GM19025 (cell line): ENCODE measurements around the gene MPST.
"Not testable (repeated sequence)": the region's sequence is repeated elsewhere in the genome, so short reads cannot be mapped to it uniquely, and the experiment has no call there.

Experiments
- ATAC-seq: cut with Tn5 transposase; IDR thresholded peaks from one replicate; pipeline ENCODE4 v1.9.1; 2021; ENCODE audit warnings: mild to moderate bottlenecking, low read depth, moderate library complexity; ENCODE audit not compliant: unreplicated experiment

MPST gene

DNA sequence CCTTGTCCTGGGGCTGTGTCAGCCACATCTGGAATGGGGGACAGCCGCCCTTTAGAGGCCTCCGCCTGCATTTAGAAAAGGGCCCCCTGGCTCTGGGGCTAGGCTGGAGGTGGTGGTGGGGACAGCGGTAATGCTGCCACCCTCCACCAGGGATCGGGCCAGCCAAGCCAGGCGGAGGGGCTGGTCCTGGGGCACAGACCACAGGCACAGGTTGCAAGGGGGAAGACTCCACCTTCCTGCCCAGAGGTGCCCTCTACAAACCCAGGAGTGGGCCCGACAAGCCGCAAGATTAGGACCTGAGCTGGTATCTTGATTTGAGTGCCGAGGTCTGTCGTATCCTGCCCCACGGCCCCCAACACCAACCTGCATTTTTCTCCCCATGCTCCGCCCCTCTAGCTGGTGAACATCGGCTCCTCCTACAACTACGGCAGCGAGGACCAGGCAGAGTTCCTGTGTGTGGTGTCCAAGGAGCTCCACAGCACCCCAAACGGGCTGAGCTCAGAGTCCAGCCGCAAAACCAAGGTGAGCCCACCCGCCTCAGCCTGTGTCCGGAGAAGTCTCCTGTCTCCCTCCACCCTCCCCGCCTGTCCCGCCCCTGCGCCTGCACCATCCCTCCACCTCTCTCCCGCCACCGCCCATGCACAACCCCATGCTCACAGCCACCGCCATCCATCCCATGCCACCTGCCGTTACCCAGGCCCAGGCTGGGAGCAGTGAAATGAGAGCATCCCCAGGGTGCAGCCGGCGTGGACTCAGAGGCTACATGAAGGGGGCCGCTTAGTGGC lies 39.6 kb downstream of the MPST start:
- no peak for ATAC-seq

DNA sequence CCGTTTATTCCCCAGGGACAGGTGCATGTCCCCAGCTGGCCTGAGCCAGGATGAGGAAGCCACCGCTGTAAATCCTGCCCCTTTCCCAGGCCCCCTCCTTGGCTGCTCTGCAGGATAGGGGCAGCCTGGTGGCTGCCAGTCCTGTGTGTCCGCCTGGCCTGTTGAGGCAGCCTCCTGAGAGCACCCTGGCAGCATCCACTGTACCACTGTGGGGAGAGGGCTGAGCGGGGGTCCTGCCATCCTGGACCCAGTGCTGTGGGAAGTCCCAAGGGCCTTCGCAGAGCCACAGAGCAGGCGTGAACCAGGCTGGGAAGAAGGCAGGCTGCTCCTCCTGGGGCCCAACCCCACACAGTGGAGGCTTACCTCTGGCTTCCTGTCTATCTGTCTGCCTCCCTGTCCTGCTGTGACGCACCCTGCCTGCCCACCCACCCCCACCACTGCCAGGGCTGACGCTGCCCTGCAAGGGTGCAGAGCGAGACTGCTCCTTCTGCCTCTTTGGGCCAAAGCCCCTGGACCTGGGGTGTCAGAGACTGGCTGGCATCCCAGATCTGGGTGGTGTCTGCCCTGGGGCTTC lies 40.4 kb downstream of the MPST start:
- ATAC-seq, result no peak

DNA sequence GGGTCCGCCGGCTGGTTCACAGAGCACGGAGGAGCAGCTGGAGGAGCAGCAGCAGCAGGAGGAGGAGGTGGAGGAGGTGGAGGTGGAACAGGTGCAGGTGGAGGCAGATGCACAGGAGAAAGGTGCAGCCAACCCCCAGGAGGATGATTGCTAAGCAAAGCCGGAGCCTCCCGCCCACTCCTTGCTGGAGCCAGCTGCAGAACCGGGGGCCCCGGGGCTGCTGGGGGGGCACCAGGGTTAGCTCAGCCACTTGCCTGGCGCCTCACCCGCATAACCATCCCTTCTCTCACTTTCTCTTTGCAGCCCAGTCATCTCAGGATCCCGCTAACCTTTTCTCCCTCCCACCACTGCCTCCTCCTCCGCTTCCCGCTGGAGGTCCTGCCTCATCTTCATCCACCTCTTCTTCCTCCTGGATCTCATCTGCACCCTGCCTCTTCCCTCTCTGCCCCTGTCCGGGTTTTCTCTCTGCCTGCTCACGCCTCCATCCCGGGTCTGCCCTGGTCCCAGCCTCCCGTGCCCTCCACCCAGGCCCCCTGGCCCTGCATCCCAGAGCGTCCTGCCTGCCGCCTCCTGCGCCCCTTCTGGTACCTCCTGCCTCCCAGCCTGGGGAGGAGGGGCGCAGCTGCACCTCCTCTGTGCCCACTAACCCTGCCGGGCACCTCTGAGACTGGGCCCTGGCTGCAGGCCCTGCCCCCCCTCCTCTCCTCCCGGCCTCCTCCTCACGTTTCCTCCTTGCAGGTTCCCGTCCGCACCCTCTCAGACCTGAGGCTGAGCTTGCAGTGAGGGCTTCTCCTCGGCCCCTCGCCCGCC lies 41.5 kb downstream of the MPST start:
- ATAC-seq, result no peak

DNA sequence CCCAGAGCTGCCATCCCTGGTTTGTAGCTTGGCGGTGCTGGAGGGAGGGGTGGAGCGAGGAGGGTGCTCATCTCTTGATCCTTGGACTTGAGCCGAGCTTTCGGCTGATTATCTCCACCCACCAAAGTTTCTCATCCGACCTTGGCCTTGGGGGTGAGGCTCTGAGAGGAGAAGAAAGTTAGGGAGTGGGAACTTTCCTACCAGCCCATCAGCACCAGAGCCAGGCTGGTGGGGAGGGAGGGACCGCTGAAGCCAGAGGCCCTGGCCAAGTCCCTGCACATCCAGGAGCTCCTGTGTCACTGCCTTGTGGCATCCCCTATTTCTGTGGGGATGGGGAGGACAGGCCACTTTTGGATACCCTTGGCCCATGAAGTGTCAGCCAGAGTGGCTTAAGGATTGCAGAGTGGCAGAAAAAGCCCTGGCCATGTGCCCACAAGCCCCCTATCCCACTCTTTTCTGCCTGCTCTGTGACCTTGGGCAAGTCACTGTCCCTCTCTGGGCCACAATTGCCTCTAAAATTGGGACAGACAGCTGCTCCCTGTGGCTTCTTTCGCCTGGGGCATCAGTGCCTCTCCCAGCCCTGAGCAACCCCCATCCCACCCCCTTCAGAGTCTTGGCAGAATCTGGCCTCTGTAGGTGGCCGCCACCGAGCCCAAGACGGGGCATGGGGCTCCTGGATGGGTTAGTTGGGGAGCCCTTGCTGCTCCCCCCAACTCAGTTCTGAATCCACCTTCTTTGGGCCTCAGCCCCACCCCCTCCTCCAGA lies 42.3 kb downstream of the MPST start:
- ATAC-seq, result no peak

DNA sequence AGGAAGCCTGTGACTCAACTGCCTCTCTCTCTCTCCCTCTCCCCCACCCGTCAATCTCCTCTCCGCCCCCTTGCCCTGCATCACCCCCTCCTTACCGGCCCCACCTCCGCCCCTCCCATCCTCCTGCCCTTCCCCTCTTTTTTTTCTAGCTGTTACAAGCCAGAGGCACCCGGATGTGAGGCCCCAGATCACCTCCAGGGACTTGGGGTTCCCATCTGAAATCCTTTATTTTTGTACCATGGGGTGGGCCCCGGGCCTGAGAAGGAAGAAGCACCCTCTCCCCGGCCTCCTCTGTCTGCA lies 42.8 kb downstream of the MPST start:
- ATAC-seq, result no peak

DNA sequence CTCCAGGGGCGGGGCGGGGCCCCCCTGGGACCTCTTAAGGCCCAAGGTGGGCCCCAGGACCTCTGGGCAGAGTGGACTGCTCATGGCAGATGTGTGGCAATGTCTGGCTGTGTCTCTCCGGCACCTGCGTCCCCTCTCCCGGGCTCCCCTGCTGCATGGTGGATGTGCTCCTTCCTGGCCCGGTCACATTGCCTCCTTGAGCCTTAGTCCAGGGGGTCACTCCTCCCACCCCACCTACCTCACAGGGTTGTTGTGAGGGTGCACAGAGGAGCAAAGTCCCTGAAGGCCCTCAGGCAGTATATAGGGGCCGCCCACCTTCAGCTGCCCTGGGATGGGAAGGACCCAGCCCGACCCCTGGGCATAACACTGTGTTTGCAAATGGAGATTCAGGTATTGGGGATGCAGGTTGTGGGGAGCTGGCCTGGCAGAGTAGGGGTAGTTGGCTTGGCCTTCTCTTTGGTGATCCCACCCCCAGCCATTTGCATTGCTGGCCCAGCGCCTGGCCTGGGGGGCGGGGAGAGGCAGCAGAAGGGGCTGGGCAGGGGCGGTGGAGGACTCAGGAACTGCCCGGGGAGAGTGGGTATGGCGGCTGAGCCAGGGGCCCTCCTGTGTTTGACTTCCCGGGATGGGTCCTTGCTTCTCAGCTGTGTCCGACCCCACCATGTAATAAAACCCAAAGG lies 43.3 kb downstream of the MPST start:
- ATAC-seq, result no peak

DNA sequence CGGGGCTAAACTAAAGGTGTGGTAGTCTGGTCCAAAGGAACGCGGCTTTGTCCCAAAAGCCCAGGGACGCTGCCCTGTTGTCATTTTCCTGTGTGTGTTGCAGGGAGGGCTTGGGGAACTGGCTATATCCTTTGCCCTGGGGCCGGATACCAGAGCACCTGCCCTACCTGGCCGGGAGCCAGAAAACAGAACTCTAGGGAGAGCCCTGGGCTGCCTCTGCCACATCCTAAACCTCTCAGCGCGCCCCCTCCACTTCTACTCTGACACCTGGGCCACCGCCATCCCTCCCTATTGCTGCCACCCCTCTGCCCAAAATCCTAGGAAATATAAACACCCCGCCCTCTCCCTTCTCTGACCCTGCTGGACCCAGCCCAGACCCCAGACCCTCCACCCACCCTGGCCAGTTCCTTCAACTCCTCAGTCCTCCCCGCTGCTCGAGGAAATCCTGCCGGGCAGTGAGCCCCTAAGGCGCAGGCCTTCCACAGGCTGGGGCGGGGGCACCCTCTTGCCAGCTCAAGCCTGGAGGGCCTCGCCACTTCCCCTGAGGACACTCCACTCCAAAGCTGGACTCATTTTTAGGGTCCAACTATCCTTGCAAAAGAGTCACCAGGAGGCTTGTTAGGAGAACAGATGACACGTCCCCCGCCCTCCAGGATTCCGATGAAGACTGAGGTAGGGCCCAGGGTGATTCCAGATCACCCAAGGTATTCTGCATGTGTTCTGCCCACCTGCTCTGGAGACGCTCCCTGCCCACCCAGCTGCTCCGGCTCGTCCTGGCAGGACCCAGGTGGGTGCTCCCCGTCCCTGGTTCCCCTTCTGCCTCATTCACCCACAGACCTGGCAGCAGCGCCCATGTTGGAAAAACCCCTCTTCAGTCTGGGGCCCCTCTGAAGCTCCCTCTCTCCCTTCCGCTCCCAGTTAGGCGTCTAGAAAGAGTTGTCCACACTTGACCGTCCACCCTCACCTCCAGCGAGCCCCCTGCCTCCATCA lies 44.2 kb downstream of the MPST start:
- ATAC-seq, result no peak

DNA sequence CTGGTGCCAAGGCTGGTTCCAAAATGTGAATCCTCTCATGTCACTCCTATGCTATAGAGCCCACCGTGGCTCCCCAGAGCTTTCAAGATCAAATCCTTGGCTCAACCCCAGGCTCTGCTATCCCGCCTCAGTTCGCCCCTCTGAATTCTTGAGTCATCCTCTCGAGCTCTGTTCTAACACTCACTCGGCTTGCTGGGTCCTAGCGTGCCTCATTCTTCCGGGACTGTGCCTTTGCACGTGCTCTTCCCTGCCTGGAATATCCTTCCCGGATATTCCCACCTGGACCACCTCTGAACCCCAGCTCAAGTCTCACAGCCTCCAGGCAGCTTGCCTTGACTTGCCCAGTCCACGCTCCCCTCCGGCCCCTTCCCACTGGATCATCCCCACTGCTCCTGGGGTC lies 45.0 kb downstream of the MPST start:
- ATAC-seq, result no peak

DNA sequence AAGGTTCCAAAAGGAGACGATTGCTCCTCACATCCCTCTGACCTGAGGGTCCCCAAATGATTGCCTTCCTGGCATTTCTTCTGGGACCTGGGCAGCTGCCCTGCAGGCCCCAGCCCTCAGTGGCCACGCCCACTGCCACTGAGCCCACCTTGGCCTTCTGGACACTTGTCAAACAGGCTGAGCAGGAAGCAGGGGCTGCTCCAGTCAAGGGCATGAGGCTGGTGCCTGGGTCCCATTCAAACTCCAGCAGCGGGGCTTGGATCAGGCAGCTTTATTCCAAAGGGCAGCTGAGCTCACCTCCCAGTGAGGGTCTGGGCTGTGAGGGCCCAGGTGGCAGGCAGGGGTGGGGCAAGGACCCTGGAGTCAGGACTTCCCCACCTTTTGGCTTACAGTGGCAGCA lies 45.6 kb downstream of the MPST start:
- no peak for ATAC-seq

DNA sequence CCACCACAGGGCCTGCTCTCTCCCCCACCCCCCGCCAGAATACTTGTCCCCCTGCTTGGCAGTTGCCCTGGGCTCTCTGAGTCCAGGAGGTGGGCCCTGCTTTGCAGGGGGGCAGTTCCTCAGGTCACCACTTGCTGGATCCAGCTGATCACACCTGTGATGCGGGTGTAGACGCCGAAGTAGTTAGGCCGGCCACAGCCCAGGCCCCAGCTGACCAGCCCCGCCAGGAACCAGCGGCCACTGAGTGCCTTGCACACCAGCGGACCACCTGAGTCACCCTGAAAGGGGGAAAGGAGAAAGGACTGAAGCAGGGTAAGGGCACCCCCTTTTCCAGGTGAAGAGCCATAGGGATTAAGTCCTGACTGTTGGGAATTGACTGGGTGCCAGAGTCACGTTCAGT lies 46.4 kb downstream of the MPST start:
- ATAC-seq, result no peak

DNA sequence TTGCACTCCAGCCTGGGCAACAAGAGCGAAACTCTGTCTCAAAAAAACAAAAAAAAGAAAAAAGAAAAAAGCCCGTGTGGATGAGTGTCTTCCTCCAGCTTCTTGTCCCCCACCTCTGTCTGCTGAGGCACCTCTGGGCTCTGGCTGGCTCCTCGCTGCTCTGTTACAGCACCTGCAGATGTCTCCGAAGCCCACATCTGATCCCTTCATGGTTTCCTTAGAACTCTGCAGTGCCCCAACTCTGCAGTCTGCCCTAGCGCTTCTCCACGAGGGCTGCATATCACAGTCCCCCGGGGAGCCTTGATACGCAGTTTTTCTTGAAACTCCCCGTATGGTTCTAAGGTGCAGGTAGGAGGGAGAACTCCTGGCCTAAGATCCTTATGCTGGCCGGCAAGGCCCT lies 47.9 kb downstream of the MPST start:
- no peak for ATAC-seq

DNA sequence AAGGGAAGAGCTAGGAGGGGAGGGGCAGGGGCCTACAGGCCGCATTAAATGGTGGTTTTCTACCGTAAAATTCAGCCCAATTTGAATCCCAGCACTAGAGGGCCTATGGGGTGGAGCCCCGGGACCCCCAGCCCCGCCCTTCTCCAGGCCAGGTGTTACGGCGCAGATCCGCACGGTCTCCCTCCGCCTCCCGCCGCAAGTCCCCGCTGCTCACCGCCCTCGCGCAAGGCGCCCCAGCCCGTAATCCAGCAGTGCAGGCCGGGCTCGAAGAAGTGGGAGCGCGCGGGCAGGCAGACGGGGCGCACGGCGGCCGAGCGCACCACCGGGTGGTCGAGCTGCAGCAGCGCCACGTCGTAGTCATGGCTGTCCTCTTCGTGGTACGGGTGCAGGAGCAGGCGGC lies 49.3 kb downstream of the MPST start:
- no peak for ATAC-seq

DNA sequence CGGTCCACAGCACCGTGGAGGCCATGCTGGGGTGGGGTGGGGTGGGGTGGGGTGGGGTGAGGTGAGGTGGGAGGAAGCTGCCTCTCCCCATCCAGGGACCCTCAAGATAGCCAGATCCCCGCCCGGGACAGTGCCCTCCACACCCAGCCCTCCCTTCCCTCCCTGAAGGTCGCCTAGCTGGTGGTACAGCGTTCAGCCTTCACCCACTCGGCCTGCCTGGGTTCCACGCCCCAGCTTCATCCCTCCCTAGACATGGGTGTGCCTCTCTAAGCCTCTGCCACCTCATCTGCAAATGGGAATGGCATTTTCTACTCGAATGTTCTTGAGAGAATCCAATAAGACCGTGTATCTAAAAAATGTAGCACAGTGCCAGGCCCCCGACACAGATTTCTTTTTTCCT lies 49.8 kb downstream of the MPST start:
- no peak for ATAC-seq

DNA sequence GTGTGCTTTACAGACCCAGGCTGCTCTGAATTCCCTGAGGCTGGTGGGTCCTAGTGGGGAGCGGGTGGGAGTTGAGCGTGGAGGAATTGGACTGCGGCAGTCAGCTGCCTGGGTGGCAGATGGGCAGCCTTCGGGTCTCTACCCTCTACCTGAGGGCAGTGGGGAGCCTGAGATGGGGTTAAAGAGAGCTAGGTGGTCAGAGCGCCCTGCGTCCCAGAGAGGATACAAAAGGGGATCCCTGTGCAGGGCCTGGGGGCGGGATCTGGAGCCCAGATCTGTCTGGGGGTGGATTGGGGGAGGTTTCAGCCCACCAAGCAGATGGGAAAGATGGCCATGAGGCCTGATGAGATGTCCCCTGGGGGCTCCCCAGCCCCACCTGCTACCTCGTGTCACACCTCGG lies 50.2 kb downstream of the MPST start:
- no peak for ATAC-seq

DNA sequence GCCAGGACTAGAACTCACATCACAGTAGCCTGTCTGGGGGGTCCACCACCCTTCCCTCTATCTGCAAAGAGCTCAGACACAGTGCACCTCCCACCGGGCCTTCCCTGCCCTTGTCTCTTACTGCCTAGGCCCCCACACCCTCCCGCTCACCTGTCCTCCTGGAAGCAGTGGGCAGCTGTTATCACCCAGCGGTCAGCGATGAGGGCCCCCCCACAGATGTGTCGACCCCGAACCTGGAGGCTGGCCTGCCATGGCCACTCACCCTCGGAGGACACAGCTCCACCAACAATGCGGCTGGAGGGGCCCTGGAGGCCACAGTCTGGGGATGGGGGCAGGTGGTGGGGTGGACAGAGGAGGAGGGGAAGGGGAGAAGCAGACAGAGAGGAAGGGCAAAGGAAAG lies 50.8 kb downstream of the MPST start:
- no peak for ATAC-seq

DNA sequence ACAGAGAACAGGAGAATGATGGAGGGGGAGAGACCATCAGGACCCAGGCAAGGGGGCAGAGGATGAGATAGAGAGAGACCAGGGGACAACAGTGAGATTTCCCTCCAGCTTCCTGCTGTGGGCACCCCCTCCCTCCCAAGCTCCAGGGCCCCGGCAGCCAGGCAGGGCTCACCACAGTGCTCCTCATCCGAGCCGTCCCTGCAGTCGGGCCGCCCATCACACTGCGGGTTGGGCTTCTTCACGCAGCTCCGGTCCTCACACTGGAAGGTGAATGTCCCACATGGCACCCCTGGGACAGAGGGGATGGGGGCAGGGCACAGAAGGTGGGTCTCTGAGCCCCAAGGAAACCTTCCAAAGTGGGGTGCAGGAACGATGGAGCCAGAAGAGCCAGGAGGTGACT lies 51.2 kb downstream of the MPST start:
- ATAC-seq, result no peak

DNA sequence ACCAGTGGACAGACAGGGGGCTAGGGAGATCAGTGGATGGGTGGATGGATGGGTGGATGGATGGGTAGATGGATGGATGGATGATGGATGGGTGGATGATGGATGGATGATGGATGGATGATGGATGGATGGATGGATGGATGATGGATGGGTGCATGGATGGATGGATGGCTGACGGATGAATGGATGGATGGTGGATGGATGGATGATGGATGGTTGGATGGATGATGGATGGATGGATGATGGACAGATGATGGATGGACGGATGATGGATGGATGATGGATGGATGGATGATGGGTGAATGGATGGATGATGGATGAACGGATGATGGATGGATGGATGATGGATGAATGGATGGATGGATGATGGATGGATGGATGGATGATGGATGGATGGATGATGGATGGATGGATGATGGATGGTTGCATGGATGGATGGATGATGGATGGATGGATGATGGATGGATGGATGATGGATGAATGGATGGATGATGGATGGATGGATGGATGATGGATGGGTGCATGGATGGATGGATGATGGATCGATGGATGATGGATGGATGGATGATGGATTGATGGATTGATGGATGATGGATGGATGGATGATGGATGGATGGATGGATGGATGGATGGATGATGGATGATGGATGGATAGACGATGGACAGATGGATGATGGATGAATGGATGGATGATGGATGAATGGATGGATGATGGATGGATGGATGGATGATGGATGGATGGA lies 52.5 kb downstream of the MPST start:
- ATAC-seq, result not testable (repeated sequence)

DNA sequence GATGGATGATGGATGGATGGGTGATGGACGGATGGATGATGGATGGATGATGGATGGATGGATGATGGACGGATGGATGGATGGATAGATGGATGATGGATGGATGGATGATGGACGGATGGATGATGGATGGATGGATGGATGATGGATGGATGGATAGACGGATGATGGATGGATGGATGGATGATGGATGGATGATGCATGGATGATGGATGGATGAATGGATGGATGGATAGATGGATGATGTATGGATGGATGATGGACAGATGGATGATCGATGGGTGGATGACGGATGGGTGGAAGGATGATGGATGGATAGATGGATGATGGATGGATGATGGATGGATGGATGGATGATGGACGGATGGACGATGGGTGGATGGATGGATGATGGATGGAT lies 53.1 kb downstream of the MPST start:
- no peak for ATAC-seq

DNA sequence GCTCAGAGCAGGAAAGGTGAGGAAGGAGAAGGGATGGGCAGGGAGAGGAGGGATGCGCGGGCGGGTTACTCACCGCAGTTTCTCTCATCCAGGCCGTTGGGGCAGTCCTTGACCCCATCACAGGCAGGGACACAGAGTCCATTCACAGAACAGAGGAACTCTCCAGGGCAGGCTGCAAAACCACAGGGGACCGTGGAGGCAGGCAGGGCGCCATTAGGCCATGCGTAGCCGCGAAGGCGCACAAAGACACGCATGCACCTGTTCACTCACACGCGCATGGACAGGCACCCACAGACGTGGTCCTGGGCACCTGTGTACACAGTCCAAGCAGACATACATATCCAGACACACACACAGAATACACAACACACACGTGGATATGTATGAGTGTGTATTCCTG lies 55.0 kb downstream of the MPST start:
- no peak for ATAC-seq
